NCI-H1436 (cell line): ENCODE results near the gene DNMT3A.
A peak's percentile ranks its signal among the peaks of the same experiment; 100 is the strongest.
"Not testable (repeated sequence)": the region's sequence is repeated elsewhere in the genome, so short reads cannot be mapped to it uniquely, and the experiment has no call there.

Experiments
- DNase-seq: peaks from one replicate; lab custom pipeline; 2025; lab: John Stamatoyannopoulos, UW

Gene DNMT3A

GRCh38 chr2:25234738-25235137 lies 107.0 kb downstream of the DNMT3A start:
- no peak for DNase-seq

- no peak for DNase-seq
These were observed 107.7 kb downstream of the DNMT3A start for GRCh38 chr2:25233916-25234605.

- no peak for DNase-seq
These were observed 109.4 kb downstream of the DNMT3A start for GRCh38 chr2:25232248-25232825.

GRCh38 chr2:25230948-25231311 lies 110.8 kb downstream of the DNMT3A start:
- no peak for DNase-seq

GRCh38 chr2:25230198-25230947 lies 111.4 kb downstream of the DNMT3A start:
- DNase-seq, result peak; percentile 44

- no peak for DNase-seq
These were observed 112.2 kb downstream of the DNMT3A start for GRCh38 chr2:25229279-25230197.

GRCh38 chr2:25228848-25229278 lies 112.9 kb downstream of the DNMT3A start:
- DNase-seq, result peak; percentile 48

- DNase-seq, result peak; percentile 38
These were observed 114.1 kb downstream of the DNMT3A start for GRCh38 chr2:25227576-25227975.

- no peak for DNase-seq
These were observed 114.9 kb downstream of the DNMT3A start for GRCh38 chr2:25226827-25227226.

GRCh38 chr2:25222477-25223121 lies 119.1 kb downstream of the DNMT3A start:
- DNase-seq, result no peak

- no peak for DNase-seq
These were observed 120.1 kb downstream of the DNMT3A start for GRCh38 chr2:25221579-25221978.

- no peak for DNase-seq
These were observed 121.4 kb downstream of the DNMT3A start for GRCh38 chr2:25220313-25220712.

GRCh38 chr2:25219621-25220020 lies 122.1 kb downstream of the DNMT3A start:
- no peak for DNase-seq

- DNase-seq, result no peak
These were observed 123.6 kb downstream of the DNMT3A start for GRCh38 chr2:25218100-25218499.

- no peak for DNase-seq
These were observed 125.6 kb downstream of the DNMT3A start for GRCh38 chr2:25215948-25216679.

GRCh38 chr2:25215232-25215631 lies 126.5 kb downstream of the DNMT3A start:
- DNase-seq, result no peak

- no peak for DNase-seq
These were observed 128.5 kb downstream of the DNMT3A start for GRCh38 chr2:25213229-25213628.

GRCh38 chr2:25210923-25211322 lies 130.8 kb downstream of the DNMT3A start:
- not testable (repeated sequence) for DNase-seq

- no peak for DNase-seq
These were observed 134.6 kb downstream of the DNMT3A start for GRCh38 chr2:25207078-25207545.

GRCh38 chr2:25204190-25204838 lies 137.4 kb downstream of the DNMT3A start:
- DNase-seq, result no peak
